Hippocampal formation (tissue), 2 donors: ENCODE measurements around the gene GTPBP6.
"Not testable (repeated sequence)": the region's sequence is repeated elsewhere in the genome, so short reads cannot be mapped to it uniquely, and the experiment has no call there.

Source experiments
- DNase-seq, 2 donors: peaks; one replicate each; lab custom pipeline; 2025; lab: John Stamatoyannopoulos, UW

The GTPBP6 gene

GRCh38 chrX:335758-336155 is 17.2 kb upstream of the GTPBP6 start:
- no peak for DNase-seq

GRCh38 chrX:334971-335757 is 16.6 kb upstream of the GTPBP6 start:
- DNase-seq = no peak

DNA sequence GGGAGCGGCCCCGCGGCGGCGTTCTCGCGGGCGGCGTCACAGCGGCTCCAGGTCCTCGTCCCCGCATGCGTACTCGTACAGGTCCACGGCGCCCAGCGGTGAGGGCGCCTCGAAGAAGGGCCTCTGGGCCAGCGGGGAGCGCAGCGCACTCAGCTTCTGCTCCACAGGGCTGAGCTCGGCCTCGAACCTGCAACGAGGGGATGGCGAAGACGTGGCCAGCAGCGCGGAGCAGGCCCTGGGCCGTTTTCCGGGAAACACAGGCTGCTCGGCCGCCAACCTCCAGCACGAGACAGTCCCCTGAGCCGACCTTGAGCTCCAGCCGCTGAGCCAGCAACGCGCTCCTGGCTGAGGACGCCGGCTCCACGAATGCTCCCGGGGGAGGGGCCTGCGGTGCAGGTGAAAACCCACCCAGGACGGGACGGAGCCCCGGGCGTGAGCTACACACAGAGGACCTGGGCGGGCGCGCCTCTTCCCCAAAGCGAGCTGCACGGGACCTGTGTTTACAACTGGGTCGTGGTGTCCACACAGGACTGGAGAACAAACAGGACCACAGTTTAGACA is 15.8 kb upstream of the GTPBP6 start:
- no peak for DNase-seq

DNA sequence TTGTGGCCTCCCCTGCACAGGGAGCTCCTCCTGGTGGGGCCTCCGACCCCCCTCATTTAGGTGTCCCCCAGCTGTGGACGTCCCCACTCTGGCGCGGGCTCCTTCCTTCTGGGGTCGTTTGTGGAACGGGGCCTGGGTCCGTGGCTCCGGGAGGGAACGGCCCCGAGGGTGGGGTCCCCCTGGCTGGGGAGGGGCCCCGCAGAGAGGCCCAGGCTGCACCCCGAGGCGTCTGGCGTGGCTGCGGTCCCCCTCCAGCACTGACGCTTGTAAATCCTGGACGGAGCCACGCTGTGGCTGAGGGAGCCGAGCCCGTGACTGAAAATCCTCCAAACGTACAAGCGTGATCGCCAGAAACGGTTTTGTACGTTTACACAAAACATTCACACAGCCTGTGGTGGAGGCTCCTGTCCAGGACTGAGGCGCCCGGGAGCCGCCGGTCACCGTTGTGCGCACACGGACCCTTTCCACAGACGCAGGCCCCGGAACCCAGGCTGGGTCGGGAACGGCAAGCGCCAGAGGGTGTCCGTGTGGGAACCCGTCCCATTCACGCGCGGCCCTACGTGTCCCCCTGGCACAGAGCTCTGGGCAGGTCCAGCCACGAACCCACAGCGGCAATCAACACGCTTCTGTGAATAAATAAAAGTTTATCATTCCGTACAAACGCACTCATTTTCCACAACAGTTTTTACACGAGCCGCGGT is 15.2 kb upstream of the GTPBP6 start:
- DNase-seq = no peak

GRCh38 chrX:332916-333610 is 14.5 kb upstream of the GTPBP6 start:
- DNase-seq = no peak

DNA sequence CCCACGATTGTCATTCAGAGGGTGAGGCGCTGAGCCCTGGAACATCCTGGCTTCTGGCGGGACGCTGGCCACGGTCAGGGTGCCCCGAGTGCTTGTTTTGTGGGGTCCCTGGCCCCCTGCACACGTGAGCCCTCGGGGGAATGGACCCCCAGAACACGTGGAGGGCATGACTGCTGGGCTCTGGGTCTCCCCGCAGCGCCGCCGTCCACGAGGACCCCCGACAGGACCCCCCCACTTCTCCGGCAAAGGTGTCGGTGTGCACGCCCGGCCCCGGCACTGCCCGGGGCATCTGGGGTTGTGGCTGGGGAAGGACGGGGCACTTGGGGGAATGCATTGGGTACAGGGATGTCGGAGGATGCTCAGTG is 13.9 kb upstream of the GTPBP6 start:
- no peak for DNase-seq

GRCh38 chrX:331825-332495 is 13.4 kb upstream of the GTPBP6 start:
- DNase-seq = no peak

DNA sequence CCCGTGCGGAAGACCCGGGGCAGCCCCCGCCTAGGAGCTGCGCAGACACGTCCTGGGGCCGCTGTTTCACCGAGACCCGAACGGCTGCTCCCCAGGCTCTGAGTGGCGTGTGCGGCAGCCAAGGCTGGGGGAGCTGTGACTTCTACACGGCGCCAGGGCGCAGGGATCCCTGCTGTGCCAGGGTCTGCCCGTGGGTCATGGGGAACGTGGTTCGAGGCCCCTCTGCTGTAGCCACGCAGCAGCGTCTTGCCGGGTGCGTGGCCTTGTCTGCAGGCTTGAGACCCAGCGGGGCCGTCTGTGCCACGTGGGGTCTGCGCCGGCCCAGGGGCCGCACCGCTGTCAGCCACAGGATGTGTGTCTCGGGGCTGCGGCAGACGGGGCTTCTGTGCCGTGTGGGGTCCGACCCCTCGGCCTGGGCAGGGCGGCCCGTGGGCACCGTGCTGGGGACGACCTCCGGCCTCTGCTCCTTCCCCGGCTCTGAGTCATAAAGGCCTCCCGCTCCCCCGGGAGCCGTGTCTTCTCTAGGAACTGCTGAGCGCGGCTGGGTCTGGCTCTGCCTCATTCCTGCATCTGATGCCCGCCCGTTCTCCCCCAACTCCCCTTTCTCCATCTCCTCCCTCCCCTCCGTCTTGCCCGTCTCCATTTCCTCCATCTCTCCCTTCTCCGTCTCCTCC is 12.7 kb upstream of the GTPBP6 start:
- DNase-seq = no peak

- no peak for DNase-seq
Observed at GRCh38 chrX:330726-331150, 12.1 kb upstream of the GTPBP6 start.

DNA sequence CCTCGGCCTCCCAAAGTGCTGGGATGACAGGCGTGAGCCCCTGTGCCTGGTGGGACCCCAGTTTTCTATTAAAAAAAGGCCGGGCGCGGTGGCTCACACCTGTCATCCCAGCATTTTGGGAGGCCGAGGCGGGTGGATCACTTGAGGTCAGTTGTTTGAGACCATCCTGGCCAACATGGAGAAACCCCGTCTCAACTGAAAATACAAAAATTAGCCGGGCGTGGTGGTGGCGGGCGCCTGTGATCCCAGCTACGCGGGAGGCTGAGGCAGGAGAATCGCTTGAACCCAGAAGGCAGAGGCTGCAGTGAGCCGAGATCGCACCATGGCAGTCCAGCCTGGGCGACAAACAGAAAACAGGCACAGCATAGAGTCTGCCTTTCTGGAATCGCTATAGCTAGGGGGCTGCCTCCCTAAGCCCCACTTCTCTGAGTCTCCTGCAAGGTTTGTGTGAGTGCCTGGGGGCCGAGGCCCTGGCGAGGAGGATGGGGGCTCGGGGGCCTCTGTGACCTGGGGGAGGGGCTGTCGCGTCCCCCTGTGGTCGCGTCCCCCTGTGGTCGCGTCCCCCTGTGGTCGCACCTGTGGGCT is 11.6 kb upstream of the GTPBP6 start:
- not testable (repeated sequence) for DNase-seq

DNA sequence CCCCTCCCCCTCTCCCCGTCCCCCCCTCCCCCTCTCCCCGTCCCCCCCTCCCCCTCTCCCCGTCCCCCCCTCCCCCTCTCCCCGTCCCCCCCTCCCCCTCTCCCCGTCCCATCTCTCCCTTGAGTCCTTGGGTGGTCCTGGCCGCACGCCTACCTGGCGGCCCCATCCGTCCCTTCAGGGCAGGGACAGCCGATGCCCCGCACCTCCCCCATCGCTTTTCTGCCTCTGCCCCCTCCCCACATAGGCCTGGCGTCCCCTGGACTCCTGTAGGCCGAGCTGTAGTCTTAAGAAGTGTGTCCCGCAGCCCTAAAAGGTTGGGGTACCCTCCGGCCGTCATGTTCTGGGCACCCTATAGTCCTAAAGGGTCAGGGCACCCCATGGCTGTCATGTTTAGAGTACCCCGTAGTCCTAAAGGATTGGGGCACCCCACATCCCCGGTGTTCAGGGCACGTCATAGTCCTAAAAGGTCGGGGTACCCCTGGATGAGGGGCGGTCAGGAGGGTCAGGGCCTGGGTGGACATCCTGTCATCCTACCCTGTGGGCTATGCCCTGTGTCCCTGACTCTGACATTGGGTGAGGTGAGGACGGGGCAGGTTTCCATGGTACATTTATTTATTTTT is 10.8 kb upstream of the GTPBP6 start:
- no peak for DNase-seq

DNA sequence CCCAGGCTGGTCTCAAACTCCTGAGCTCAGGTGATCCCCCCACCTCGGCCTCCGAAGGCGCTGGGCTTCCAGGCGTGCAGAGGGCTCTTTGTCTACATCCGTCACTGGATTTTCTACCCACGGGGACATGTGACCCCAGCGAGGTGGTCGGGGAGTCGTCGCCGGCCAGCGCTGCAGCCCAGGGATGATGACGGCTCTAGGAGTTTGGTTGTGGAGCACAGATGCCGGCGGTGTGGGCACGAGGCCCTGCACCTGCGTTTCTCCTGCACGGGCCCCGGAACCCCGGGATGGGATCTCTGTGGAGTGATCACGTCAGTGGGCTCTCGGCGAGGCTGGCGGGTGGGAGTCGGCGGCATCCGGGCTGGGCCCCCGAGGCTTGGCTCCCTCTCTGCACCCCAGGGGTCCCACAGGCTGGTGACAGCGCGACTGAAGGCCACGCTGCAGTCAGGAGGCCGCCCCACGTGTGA is 9.1 kb upstream of the GTPBP6 start:
- DNase-seq = no peak

DNA sequence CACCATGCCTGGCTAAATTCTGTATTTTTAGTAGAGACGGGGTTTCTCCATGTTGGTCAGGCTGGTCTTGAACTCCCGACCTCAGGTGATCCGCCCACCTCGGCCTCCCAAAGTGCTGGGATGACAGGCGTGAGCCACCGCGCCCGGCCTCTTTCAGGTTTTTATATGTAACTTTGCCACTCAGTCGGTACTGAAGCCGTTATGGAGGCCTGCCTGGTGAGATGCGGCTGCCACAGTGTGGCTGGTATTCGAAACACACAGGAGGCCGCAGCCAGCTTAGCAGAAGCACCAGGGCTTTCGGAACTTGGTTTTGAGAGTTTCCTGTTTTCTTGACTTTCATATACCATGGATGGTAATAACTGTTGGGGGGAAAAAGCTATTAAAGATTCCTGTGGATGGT is 6.1 kb upstream of the GTPBP6 start:
- not testable (repeated sequence) for DNase-seq

DNA sequence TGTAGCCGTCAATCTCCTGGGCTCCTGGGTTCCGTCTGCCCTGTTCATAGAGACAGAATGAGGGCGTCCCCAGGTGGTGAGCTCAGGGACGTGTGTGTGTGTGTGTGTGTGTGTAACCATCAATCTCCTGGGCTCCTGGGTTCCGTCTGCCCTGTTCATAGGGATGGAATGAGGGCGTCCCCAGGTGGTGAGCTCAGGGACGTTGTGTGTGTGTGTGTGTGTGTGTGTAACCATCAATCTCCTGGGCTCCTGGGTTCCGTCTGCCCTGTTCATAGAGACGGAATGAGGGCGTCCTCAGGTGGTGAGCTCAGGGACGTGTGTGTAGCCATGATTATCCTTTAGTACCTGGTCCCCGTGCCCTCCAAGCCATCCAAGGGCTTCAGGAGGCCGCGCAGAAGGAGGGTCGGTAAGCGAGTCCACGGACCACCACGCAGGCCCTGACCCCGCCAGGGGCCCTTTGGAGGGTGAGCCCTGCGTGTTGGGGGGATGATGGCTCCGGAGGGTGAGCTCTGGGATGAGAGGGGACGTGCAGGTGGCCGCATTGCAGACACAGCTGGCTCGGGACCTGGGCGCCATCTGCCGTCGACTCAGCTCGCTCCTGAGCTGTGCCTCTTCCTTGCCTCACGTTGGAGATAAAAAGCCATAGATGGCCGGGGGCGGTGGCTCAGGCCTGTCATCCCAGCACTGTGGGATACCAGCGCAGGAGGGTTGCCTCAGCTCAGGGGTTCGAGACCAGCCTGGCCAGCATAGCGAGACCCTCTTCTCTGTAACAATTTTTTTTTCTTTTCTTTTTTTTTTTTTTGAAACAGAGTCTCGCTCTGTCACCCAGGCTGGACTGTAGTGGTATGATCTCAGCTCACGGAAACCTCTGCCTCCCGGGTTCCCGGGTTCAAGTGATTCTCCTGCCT is 5.4 kb upstream of the GTPBP6 start:
- DNase-seq = no peak

DNA sequence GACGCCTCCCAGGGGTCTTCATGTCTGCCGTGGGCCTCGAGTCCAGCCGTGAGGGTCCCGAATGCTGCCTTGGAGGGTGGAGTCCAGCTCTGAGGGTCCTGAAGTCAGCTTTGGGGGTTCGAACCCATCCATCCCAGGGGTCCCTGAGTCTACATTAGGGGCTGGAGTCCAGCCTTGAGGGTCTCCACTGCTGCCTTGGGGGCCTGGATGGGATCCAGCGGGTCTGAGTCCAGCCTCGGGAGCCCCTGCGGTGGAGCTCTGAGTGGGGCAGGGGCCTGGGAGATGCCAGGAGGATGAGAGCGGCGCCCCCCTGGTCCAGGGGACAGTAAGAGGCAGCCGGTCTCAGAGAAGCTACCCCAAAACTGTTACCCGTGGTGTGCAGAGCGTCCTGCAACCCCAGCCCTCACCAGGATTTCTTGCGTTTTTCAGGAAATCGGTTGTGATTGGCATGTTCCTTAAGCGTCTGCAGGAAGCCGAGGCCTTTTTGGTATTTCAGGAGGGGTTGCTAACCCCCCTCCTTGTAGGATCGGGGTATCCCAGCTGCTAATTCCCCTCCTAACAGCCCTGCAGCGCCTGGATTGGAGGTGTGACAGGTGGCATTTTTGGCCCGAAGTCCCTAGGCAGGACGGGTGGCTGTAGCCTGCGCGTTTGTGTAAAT is 1.7 kb upstream of the GTPBP6 start:
- no peak for DNase-seq

DNA sequence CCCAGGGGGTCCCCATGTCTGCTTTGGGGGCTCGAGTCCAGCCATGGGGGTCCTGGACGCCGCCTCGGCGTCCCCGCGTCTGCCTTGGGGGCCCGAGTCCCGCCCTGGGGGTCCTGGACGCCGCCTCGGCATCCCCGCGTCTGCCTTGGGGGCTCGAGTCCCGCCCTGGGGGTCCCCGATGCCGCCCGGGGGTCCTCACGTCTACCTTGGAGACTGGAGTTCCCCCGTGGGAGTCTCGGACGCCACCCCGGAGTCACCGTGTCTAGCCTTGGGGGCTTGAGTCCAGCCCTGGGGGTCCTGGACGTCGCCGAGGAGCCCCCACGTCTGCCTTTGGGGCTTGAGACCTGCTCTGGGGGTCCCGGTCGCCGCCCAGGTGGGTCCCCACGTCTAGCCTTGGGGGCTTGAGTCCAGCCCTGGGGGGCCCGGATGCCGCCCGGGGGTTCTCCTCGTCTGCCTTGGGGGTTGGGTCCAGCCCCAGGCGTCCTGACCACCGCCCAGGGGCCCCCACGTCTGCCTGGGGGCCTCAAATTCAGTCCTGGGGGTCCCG is 1.1 kb upstream of the GTPBP6 start:
- DNase-seq = no peak

GRCh38 chrX:318068-318738 is 393 bp downstream of the GTPBP6 start:
- no peak for DNase-seq

DNA sequence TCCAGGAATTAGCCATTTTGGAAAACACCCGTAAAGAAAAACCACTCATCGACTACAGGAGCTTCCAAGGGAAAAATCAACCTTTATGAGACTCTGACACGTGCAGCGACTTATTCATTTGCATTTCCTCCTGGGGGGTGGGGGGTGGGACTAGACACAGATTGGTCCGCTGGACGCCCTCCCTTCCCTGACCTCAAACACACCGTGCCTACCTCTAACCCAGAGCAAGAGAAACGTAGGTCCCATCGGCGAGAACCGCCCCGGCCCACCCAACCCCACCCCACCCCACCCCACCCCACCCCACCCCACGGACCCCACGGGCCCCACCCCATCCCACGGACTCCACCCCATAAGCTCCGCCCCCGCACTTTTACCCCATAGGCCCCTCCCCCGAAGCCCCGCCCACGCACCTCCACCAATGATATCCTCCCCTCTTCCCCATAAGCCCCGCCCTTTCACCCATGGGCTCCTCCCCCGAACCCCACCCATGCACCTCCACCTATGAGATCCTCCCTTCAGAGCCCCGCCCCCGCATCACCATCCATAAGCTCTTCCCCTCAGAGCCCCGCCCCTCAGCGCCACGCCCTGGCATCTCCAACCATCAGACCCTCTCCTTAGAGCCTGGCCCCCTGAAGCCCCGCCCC is 1.1 kb downstream of the GTPBP6 start:
- DNase-seq = no peak
